Osteoblast (primary cell): ENCODE data around the gene TMEM221. TPM values are rescaled to one million over a fixed set of nuclear protein-coding genes. Genes with fewer than 3 reads are reported as not detected.

Experiments used
- DNase-seq: peaks from one replicate; pipeline ENCODE4 v3.0.0; 2011; ENCODE audit warnings: low spot score, mixed read lengths; ENCODE audit not compliant: insufficient read length; ENCODE audit errors: missing footprints
- H2AFZ ChIP-seq: 2 replicates; pipeline ENCODE4 v1.6.0; 2011; ENCODE audit warnings: mild to moderate bottlenecking, low read length
- H3K27ac ChIP-seq: 2 replicates; pipeline ENCODE4 v1.5.1; 2011; ENCODE audit warnings: mild to moderate bottlenecking, low read depth, low read length, moderate library complexity
- H3K27me3 ChIP-seq: 2 replicates; pipeline ENCODE4 v1.6.0; 2012; ENCODE audit warnings: mild to moderate bottlenecking, control low read depth, inconsistent platforms, low read length, moderate library complexity; ENCODE audit not compliant: insufficient read depth
- H3K36me3 ChIP-seq: 2 replicates; pipeline ENCODE4 v1.5.1; 2011; ENCODE audit warnings: mild to moderate bottlenecking, low read length, control low read depth, moderate library complexity; ENCODE audit not compliant: insufficient read depth
- H3K4me1 ChIP-seq: 2 replicates; pipeline ENCODE4 v1.5.1; 2011; ENCODE audit warnings: mild to moderate bottlenecking, low read length, control low read depth, moderate library complexity; ENCODE audit not compliant: insufficient read depth
- H3K4me2 ChIP-seq: 2 replicates; pipeline ENCODE4 v1.6.0; 2011; ENCODE audit warnings: mild to moderate bottlenecking, low read length; ENCODE audit not compliant: insufficient read depth
- H3K4me3 ChIP-seq: fragments of 200-600 bp; sonication (generic); 3 replicates; pipeline ENCODE4 v1.5.1; 2012; ENCODE audit warnings: mild to moderate bottlenecking, low read length, inconsistent platforms; ENCODE audit not compliant: insufficient read depth
- H3K79me2 ChIP-seq: 2 replicates; pipeline ENCODE4 v1.6.0; 2012; ENCODE audit warnings: mild to moderate bottlenecking, low read length, control low read depth, inconsistent platforms; ENCODE audit not compliant: insufficient read depth
- H3K9me3 ChIP-seq: 2 replicates; pipeline ENCODE4 v1.5.1; 2011; ENCODE audit warnings: low read depth, low read length, control low read depth
- H4K20me1 ChIP-seq: 2 replicates; pipeline ENCODE4 v1.6.0; 2012; ENCODE audit warnings: mild to moderate bottlenecking, low read length, control low read depth; ENCODE audit not compliant: insufficient read depth
- CTCF ChIP-seq: IDR thresholded peaks from 2 replicates; pipeline ENCODE4 v1.5.1; 2011; ENCODE audit warnings: mild to moderate bottlenecking, low read depth, low read length, moderate library complexity; ENCODE audit errors: extremely low read depth
- total RNA-seq: library from RNA; depleted of rRNA; stranded (reverse); fragments of >200 nt; gene quantifications from 2 replicates; pipeline ENCODE4 v1.2.3, GENCODE V29; 2012

TMEM221 gene
- total RNA-seq, 1 donor = not detected

GRCh38 chr19:17450264-17451075 is 2.0 kb upstream of the TMEM221 start:
- TF ChIP-seq CTCF = no peak
- Histone ChIP-seq H4K20me1 (no peaks in the 10 kb centered on the region), H3K9me3 (no peaks in the 10 kb centered on the region), H3K27me3 (peaks cover 28% of the 10 kb centered on the region), H3K4me2 (no peak overlapping the region), H3K4me1 (no peaks in the 10 kb centered on the region), H3K4me3 (no peak overlapping the region), H3K36me3 (no peaks in the 10 kb centered on the region), H2AFZ (no peak overlapping the region), H3K27ac (no peak overlapping the region), H3K79me2 (no peaks in the 10 kb centered on the region)
- no peak for DNase-seq

- no peak overlapping the region for H3K27ac ChIP-seq
- DNase-seq = peak; percentile 21
- no peak overlapping the region for H3K4me3 ChIP-seq
- no peaks in the 10 kb centered on the region for H3K4me1 ChIP-seq
- no peaks in the 10 kb centered on the region for H3K79me2 ChIP-seq
- H2AFZ ChIP-seq = no peak overlapping the region
- H3K4me2 ChIP-seq = no peak overlapping the region
- peaks cover 16% of the 10 kb centered on the region for H3K27me3 ChIP-seq
- H3K36me3 ChIP-seq = no peaks in the 10 kb centered on the region
- H3K9me3 ChIP-seq = no peaks in the 10 kb centered on the region
- H4K20me1 ChIP-seq = no peaks in the 10 kb centered on the region
- TF ChIP-seq CTCF = no peak
Measured at GRCh38 chr19:17447704-17448130, 751 bp downstream of the TMEM221 start.

GRCh38 chr19:17445526-17446165 is 2.8 kb downstream of the TMEM221 start:
- H4K20me1 ChIP-seq = no peaks in the 10 kb centered on the region
- no peak overlapping the region for H3K4me3 ChIP-seq
- H3K79me2 ChIP-seq = no peaks in the 10 kb centered on the region
- H3K36me3 ChIP-seq = no peaks in the 10 kb centered on the region
- H3K4me2 ChIP-seq = no peak overlapping the region
- no peak overlapping the region for H3K27ac ChIP-seq
- no peak for TF ChIP-seq CTCF
- H2AFZ ChIP-seq = no peak overlapping the region
- no peaks in the 10 kb centered on the region for H3K9me3 ChIP-seq
- peak; percentile 9 for DNase-seq
- peaks cover 16% of the 10 kb centered on the region for H3K27me3 ChIP-seq
- no peaks in the 10 kb centered on the region for H3K4me1 ChIP-seq
